ENCODE data around the gene C11orf68.
"Not testable (repeated sequence)": the region's sequence is repeated elsewhere in the genome, so short reads cannot be mapped to it uniquely, and the experiment has no call there.

The C11orf68 gene

DNA sequence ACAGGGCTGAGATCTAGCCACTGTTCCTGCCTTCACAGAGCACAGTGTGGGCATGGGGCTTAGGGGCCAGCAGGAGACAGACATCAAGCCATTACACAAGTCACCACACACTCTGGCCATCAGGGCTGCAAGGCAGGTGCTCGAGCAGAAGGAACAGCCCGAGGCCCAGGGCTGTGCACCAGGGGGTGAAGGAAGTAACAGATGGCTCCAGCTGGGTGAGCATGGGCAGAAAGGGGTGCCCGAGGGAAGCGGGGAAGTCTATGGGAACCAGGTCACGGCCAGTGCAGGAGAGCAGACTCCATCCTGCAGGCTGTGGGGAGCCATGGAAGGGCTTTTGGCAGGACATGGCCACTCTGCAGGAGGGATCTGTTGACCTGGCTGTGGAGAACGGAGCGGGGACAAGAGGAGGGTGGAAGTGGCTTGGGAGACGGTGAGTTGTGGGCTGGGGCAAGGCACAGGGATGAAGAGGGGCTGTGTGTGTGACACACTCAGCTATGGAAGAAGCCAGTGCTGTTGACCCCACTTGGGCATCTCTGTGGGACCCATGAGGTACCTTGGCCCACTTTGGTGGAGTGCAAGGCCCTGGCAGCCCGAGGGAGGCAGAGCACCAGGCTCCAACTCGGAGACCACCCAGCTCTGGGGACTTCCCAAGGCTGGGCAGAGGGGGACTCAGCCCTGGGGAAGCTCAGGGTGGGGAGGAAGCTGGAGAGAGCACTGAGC, 3.6 kb downstream of the C11orf68 start:
- DNase-seq (ENCODE audit: low read depth in 2 of 3, low spot score in 1 of 3) = no peak

DNA sequence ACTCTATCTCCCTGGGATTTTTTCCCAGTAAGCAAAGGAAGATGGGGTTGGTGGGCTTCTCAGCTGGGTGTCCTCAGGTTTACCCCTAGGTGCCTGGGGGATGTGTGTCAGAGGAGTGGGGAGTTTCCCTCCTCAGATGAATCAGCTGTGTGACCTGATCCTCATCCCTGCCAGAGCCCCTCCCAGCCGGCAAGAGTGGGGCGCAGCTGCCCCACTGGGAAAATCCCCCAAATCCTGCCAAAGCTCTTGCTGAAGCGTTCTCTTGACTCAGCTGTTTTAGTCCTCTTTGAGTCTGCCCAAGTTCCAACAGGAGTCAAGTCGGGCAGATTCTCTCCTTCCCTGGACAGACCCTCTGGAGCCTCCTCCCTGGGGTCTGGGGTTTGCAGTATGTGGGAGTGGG, 6.0 kb downstream of the C11orf68 start:
- no peak for DNase-seq (ENCODE audit: low read depth in 2 of 3, low spot score in 1 of 3)

GRCh38 chr11:65911682-65912568, 6.9 kb downstream of the C11orf68 start:
- no peak for DNase-seq (ENCODE audit: low read depth in 2 of 3, low spot score in 1 of 3)

DNA sequence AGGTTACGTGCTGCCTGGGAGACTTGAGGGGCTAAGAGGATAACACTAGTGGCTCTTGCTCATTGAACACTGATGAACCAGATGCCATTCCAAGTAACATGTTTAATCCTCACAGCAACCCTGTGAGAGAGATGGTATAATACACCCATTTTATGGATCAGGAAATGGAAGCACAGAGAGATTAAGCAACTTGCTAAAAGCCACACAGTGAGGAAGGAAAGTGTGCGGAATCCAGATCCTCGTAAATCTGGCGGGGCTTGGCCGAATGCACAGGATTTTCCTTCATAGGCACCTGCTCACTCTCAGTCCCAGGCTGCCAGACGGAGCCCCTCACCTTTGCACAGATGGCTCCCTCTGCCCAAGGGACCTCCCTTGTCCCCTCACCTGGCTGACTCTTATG, 11.0 kb downstream of the C11orf68 start:
- DNase-seq (ENCODE audit: low read depth in 2 of 3, low spot score in 1 of 3) = no peak

DNA sequence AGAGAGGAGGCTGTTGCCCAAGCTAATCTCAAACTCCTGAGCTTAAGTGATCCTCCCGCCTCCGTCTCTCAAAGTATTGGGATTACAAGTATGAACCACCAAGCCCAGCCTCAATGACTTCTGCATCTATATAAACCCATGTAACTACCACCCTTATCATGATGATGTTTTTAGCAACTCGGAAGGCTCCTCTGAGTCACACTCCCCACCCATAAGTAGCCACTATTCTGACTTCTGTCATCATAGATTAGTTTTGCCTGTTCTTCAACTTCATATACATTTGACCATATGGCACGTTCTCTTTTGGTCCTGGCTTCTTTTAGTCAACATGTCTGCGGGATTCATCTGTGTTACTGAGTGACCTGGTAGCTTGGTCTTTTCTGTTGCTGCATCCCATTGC, 12.3 kb downstream of the C11orf68 start:
- DNase-seq (ENCODE audit: low read depth in 2 of 3, low spot score in 1 of 3) = no peak

DNA sequence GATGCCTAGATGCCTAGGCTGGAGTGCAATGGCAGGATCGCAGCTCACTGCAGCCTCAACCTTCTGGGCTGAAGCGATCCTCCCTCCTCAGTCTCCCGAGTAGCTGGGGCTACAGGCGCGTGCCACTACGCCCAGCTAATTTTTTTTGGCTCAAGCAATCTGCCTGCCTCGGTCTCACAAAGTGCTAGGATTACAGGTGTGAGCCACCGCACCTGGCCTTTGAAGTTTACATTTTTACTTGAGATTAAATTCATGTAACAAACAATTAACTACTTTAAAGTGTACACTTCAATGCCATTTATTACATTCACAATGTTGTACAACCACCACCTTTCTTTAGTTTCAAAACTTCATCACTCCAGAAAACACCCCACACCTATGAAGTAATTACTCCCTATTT, 15.1 kb downstream of the C11orf68 start:
- no peak for DNase-seq (ENCODE audit: low read depth in 2 of 3, low spot score in 1 of 3)

DNA sequence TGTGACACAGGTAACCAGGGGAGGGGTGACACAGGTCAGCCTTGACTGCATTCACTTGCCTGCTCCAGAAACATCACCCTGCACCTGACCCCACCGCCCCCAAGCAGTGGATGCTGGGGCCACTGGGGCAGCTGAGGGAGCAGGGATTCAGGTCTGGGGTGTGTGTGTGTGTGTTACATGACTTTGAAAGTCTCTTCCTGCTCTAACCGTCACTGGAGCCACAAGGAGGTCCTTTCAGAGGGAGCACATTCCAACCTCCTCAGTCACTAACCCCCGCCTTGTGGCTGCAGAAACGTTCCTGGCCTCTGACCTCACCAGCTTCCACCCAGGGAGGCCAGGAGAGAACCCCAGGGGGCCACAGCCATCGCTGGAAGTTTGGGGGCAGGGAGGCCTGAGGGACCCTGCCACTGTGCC, 15.8 kb downstream of the C11orf68 start:
- DNase-seq (ENCODE audit: low read depth in 2 of 3, low spot score in 1 of 3) = no peak

DNA sequence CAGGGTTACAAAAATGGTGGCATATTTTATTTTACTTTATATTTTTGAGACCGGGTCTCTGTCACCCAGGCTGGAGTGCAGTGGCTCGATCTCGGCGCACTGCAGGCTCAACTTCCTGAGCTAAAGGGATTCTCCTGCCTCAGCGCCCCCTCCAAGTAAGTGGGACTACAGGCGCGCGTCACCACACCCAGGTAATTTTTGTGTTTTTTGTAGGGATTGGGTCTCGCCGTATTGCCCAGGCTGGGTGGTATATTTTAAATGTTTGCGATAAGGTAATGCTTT, 18.0 kb downstream of the C11orf68 start:
- no peak for DNase-seq (ENCODE audit: low read depth in 2 of 3, low spot score in 1 of 3)

GRCh38 chr11:65900125-65900898, 18.6 kb downstream of the C11orf68 start, which contains the start of gene FOSL1:
Gene FOSL1 (minus strand): TSS chr11:65900388. CDS start chr11:65900339, 49 bp downstream.
- DNase-seq (ENCODE audit: low read depth in 2 of 3, low spot score in 1 of 3) = peak; percentile 92 to 95 (median 94)

DNA sequence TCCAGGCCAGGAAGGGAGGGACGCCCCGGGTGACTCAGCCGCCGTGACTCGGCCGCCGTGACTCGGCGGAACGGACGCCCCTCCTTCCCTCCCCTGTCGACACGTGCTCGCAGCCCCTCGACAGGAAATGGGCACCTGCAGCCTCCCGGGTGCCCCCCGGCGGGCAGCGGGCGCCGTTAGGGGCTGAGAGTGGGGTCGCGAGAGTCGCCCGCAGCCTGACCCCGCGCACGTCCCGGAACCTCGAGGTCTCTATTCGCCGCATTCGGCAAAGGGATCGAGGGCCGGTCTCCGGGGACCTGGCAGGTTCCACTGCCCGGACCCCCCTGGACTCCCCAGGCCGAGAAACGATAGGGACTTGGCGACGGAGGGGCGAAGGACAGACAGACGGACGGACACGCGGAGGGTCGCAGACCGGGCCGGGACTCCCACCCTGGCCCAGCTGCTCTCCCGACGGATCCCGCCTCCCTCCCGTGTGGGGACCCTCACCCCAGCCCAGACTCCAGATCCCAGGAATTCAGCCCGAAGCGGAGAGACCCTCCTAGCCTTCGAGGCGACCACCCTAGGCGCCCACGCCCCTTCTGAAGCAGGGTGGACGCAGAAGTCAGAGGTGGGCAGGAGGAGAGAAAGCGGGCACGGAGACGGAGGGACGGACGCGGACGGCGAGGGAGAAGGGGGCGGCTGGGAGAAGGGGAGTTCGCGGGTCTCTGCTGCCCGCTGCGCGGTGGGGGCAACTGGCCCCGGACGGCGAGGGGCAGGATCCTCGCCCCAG, 19.3 kb downstream of the C11orf68 start:
- peak; percentile 63 to 71 (median 67) for DNase-seq (ENCODE audit: low read depth in 2 of 3, low spot score in 1 of 3)

GRCh38 chr11:65898656-65899355, 20.1 kb downstream of the C11orf68 start:
- no peak for DNase-seq (ENCODE audit: low read depth in 2 of 3, low spot score in 1 of 3)

DNA sequence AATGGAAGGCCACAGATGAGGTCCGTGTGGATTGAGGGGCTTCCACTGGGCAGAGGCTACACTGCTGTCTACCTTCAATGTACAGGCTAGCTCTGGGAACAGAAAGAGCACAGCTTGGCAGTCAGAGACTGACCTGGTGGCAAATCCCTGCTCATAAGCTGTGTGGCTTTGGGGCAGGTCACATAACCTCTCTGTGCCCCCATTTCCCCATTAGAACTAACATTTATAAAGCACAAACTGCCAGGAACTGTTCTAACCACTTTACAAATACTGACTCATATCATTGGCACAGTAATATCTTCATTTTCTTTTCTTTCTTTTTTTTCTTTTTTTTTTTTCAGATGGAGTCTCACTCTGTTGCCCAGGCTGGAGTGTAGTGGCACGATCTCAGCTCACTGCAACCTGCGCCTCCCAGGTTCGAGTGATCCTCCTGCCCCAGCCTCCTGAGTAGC, 21.8 kb downstream of the C11orf68 start:
- no peak for DNase-seq (ENCODE audit: low read depth in 2 of 3, low spot score in 1 of 3)

- no peak for DNase-seq (ENCODE audit: low read depth in 2 of 3, low spot score in 1 of 3)
Observed at GRCh38 chr11:65896034-65896999, 22.5 kb downstream of the C11orf68 start.

DNA sequence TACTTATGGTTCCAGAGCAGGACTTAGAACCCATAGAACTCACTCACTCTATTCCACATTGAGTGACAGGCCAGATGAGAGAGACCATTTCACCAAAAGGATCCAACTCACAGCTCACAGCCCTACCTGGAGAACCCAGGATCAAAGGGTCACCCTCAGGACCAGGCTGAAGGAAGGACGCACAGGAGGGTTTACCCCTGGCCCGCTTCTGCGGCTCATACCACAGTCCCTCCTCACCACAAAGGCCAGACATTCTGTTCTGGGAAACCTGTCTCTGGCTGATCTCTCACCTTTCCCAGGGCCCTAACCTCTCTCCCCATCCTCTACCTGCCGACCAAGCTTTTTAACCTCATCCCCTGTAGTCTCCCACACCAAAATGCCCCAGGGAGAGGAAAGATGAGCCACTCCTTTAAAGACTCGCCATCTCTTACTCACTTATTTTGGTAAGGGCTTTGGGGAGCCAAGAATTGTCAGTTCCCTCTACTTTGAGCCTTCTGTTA, 23.3 kb downstream of the C11orf68 start:
- no peak for DNase-seq (ENCODE audit: low read depth in 2 of 3, low spot score in 1 of 3)

GRCh38 chr11:65894034-65894591, 24.7 kb downstream of the C11orf68 start:
- no peak for DNase-seq (ENCODE audit: low read depth in 2 of 3, low spot score in 1 of 3)

GRCh38 chr11:65892661-65893317, 26.1 kb downstream of the C11orf68 start:
- no peak for DNase-seq (ENCODE audit: low read depth in 2 of 3, low spot score in 1 of 3)

DNA sequence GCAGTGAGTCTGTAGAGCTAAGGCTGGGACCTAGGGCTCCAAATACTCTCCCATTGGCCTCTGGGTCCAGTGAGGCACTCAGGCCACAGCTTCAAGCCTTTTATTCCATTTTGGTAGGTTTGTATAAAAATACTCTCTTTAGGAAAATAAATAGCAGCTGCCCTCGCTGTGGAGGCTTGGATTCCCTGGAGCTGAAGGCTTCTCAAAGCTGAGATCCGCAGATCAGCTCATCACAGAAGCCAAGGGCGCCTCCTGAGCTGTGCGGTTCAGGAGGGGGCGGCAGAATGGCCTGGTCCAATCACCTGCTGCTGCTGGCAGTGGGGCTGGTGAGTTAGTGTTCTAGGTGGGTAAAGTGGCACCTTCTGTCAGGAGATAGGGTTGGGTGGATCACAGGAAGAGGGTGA, 26.7 kb downstream of the C11orf68 start:
- DNase-seq (ENCODE audit: low read depth in 2 of 3, low spot score in 1 of 3) = not testable (repeated sequence)

All from stimulated activated CD4-positive, alpha-beta T cell treated with anti-CD3 and anti-CD28 coated beads, Interleukin-12 subunit alpha, Interleukin-12 subunit beta, amount 100 ng/mL, for 48 hours (primary cell).